Measurements from ENCODE around the gene WDR5.
A peak's percentile ranks its signal among the peaks of the same experiment; 100 is the strongest.
"Not testable (repeated sequence)": the region's sequence is repeated elsewhere in the genome, so short reads cannot be mapped to it uniquely, and the experiment has no call there.

Gene WDR5

DNA sequence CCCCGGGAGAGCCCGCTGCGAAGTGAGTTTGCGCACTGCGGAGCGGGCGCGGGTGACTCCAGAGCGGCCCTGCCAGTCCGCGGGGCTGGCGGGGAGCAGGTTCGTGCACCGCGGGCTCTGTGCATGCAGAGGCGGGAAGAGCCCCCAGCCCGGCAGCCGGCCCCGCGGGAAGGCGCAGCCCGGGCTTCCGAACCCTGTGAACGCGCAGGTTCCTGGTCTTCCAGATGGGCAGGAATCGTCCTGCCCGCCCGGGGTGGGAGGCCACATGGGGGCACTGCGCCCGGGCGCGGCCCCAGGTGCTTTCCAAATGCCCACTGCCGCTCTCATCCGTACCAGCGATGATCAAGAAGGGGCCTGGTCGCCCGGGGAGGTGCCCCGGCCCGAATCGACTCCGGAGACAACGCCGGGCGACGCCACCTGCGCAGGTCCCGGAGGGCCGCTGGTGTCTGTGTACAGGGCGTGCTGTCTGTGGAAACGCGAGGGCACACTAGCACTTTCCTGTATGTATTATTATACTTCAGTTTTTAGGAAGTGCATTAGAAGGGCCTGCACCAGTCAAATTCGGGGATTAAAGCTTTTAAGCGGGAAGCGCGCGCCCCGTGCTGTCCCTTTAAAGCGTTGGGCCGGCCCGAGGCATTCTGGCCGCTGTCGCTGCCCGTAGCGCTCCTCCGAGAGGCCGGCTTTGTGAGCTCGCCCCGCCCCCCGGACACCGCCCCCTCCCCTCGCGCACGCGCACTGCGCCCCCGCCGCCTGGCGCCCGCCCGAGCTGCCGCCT, at the start of gene WDR5:
Gene WDR5 (plus strand): TSS at position 740 of the 775 bp plus-strand sequence. CDS start 3,796 bp downstream, outside the sequence.
- DNase-seq (ENCODE audit: low spot score), result peak; percentile 100

DNA sequence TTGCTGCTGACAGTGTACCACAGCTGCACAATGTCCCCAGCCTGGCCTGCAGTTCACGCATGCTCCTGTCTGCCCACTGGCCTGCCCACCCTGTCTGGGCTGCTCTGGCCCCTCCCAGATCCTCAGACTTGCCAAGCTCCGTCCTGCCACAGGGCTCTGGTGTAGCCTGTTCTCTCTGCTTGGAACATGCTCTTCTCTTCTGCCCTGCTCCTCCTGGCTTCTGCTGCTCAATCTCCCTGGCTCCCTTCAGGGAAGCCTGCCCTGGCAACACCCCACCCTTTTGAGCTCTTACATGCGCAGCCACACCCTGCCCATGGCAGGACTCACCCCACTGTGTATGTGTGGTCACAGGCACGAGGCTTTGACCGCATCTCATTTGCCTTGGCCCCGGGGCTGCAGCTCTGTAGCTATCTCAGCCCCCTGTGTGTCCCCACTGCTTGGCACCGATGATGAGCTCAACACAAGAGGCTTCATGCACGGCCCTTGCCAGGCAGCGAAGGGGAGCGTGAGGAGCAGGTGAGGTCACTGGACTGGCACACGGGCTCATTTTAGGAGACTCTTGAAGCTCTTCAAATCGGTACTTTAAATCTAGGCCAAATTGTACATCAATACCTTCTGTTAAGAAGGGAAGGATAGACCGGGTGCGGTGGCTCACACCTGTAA, 47.7 kb upstream of the WDR5 start:
- no peak for DNase-seq (ENCODE audit: low spot score)

DNA sequence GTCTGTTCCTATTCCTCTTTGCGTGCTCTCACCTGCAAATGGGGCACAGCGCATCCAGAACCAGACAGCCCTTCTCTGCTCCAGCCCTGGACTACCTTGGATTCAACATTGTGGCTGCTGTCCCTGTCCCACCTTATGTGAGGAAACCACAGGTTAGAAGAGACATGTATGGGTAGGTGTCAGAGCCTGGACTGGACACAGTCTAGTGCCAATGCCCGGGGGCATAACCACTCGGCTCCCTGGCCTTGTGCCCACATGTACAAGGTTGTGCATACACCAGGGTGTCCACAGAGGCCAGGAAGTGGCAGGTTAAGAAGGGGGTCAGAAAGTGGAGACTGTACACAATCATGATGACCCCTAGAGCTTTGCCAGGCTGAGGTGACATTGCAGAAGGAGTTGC, 45.9 kb upstream of the WDR5 start:
- no peak for DNase-seq (ENCODE audit: low spot score)

DNA sequence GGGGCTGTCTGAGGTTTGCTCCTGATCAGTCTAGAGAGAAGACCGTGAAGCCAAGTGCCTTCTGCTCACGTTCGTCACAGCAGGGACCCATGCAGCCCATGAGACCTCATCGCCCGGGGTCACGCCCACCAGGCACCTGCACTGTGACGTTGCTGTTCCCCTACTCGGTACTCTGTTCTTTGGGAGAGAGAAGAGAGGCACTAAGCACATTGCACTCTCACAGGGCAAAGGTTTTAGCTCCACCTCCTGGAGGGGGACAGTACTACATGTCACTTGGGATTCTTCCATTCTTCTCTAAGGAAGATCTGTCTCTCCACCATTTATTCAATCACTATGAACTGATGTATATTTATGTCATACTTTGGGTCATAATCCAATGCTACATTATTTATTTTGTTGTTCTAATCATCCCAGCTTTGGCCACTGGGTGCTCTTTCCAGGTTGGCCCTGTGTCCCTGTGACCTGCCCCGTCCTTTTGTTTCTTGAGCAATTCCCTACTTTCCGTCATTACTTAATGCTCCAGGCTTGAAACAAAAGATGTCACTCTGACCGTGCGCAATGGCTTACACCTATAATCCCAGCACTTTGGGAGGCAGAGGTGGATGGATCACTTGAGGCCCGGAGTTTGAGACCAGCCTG, 36.6 kb upstream of the WDR5 start:
- DNase-seq (ENCODE audit: low spot score), result peak; percentile 81

DNA sequence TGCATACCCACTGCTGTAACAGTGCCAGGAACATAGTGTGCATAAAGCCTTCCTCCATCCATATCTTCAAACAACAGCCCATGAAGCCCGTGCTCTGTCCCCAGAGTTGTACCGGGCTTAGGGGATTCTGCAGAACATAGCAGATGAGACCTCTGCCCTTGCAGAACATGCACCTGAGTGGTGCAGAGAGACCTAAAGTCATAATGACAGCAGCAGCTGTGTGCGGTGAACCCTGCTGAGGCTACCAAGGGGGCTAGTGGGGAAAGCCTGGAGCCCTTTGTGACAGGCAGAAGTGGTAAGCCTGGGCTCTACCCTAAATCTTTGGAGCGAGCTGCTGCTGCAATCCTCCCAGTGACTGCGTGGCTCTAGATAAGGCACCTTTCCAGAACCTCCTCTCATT, 35.8 kb upstream of the WDR5 start:
- no peak for DNase-seq (ENCODE audit: low spot score)

DNA sequence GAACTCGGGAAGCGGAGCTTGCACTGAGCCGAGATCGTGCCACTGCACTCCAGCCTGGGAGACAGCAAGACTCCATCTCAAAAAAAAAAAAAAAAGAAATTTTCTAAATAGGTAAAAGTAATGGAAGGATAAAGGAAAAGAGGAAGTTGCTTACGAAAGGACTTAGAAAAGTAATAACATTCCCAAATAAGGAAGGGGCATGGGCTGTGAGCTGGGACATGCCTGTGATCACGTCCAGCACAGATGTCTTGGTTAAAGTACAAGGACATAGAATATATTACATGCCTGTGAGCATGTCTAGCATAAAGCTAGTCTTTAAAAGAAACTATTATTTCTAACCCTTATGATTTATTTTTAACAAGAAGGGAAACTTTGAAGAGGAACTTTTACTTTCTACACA, 34.7 kb upstream of the WDR5 start:
- DNase-seq (ENCODE audit: low spot score), result not testable (repeated sequence)

DNA sequence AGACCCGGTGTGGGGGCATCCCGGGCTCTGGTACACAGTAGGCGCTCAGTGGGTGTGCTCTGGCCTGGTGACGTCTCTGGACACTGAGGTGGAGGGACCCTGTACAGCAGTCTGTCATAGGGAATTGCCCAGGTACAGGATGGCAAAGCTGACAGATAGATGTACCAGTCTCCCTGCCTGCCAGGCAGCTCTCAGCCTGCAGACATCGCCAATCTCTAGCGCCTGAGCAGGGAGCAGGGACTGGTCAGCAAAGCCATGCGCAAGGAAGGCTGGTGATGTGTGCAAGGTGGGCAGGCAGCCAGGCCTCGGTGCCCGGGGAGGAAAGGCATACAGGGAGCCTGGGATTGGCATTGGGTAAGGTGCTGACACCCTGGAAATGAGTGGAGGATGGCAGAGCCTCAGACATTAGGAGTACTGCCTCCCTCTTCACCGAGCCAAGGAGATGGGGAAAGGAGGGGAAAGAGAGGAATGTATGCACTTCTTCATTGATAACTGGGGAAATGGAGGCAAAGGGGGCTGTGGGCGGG, 34.2 kb upstream of the WDR5 start:
- DNase-seq (ENCODE audit: low spot score), result no peak

DNA sequence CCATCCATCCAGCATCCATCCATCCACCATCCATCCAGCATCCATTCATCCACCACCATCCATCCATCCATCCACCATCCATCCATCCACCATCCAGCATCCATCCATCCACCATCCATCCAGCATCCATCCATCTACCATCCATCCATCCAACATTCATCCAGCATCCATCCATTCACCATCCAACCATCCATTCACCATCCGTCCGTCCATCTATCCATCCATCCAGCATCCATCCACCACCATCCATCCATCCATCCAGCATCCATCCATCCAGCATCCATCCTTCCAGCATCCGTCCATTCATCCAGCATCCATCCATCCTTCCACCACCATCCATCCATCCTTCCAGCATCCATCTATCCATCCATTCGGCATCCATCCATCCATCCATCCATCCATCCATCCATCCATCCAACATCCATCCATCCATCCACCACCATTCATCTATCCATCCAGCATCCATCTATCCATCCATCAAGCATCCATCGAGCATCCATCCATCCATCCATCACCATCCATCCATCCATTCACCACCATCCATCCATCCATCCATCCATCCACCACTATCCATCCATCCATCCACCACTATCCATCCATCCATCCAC, 32.4 kb upstream of the WDR5 start:
- no peak for DNase-seq (ENCODE audit: low spot score)

DNA sequence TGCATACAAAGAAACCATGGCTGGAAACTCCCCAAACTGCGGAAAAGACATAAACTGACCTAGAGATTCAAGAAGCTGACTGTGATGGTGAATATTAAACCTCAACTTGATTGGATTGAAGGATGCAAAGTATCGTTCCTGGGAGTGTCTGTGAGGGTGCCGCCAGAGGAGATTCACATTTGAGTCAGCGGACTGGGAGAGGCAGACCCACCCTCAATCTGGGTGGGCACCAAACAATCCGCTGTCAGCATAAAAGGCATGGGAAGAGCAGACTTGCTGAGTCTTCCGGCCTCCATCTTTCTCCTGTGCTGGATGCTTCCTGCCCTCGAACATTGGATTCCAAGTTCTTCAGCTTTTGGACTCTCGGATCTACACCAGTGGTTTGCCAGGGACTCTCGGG, 24.8 kb upstream of the WDR5 start:
- DNase-seq (ENCODE audit: low spot score), result no peak

DNA sequence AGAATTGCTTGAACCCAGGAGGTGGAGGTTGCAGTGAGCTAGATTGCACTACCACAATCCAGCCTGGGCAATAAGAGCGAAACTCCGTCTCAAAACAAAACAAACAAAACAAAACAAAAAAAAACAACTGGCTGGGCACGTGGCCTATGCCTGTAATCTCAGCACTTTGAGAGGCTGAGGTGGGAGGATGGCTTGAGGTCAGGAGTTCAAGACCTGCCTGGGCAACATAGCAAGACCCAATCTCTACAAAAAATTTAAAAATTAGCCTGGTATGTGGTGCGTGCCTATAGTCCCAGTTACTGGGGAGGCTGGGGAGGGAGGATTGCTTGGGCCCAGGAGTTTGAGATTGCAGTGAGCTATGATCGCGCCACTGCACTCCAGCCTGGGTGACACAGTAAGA, 23.3 kb upstream of the WDR5 start:
- no peak for DNase-seq (ENCODE audit: low spot score)

DNA sequence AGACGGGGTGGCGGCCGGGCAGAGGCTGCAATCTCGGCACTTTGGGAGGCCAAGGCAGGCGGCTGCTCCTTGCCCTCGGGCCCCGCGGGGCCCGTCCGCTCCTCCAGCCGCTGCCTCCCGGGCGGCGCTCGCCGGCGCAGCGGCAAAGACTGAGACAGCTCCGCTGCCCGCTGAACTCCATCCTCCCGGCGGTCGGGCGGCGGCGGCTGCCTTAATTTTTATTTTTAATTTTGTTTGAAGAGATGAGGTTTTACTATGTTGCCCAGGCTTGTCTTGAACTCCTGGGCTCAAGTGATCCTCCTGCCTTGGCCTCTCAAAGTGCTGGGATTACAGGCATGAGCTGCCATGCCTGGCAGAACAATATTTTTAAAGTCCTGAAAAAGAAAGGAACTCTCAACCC, 16.9 kb upstream of the WDR5 start:
- DNase-seq (ENCODE audit: low spot score), result not testable (repeated sequence)

DNA sequence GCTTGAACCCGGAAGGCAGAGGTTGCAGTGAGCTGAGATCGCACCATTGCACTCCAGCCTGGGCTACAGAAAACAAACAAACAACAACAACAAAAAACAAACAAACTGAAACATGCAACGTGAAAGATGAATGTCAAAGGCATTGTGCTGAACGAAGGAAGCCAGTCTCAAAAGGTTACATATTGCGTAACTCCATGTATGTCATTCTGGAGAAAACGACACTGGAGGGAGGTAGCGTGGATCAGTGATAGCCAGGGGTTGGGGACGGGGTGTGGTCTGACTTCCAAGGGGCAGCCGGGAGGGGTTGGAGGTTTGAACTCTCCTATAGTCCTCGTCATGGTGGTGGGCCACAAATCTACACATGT, 12.1 kb upstream of the WDR5 start:
- peak; percentile 3 for DNase-seq (ENCODE audit: low spot score)

DNA sequence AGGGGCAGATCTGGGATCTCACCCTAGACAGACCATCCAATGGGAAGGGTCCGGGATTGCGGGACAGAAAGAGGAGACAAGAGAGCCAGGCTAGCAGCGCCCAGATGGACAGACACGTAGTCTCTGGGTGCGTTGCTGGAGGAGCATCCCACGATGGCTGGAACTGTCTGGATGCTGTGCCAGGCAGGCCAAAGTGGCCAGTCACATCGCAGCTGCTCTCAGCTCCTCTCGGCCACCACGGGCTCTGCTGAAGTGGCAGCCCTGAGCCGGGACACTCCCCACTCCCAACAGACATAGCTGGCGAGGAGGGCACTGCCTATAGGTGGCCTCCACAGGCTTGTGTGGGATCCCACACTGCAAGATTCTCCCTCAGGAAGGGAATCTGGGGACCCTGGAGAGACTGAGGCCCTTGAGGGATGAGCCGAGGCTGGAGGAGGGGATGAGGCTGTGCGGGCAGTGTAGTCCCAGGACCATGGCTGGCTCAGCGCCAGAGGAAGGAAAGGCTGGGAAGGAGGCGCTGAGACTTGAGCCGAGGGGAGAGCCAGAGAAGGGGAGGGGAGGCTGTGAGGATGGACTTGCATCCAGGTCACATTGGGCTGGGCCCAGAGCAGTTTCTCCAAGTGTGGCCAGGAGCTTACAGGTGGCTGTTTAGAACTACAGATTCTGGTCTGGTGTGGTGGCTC, 10.3 kb upstream of the WDR5 start:
- no peak for DNase-seq (ENCODE audit: low spot score)

DNA sequence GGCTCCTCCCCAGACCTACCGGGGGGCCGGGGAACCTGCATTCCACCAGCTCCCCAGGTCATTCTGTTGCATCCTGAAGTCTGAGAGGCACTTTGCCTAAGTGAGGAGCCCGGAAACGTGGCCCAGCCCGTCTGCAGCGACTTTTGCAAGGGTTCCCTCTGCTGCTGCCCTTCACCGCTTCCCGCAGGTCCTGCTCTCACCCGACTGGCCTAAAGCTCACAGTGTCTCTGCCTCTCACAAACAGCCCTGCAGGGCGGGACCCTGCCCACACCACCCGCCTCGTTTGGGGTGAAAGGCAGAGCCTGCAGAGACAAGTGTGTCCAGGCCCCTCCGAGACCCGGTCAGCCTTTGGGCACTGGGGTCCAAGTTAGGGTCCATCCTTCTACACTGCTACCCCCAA, 9.5 kb upstream of the WDR5 start:
- DNase-seq (ENCODE audit: low spot score), result no peak

DNA sequence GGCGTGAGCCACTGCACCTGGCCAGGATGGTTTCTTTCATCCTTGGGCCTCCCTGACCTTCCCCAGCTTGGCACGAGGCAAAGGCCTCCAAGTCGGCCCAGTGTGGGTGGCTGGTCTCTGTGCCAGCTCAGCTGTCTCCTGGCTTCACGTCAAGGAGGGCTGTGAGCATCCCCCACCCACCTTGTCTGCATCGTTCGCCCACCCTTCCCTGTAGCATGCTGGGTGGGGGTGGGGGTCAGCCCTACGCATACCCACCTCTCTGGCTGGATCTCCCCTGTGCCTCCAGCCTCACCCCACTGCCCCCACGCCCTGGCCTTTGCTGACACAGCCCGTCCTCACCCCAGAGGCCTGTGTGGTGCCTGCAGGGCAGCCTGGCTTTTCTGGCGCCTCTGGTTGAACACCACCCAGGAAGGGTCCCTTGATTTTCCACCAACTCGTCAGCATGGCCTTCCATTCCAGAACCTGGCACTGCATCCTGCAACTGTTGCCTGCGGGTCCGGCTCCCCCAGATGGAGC, 8.8 kb upstream of the WDR5 start:
- no peak for DNase-seq (ENCODE audit: low spot score)

DNA sequence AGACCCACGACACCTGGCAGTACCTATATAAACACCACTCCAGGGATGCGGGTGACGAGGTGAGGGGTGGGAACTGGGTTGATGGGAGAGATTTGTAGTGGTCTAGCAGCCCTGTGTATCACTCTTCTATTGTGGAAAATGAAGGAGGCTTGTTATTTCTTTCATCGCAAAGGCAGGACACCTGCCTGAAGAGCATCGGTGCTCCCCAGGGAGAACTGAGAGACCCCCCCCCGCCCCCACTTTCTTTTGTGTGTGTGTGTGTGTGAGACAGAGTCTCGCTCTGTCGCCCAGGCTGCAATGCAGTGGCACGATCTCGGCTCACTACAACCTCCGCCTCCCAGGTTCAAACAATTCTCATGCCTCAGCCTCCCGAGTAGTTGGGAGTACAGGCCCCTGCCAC, 8.3 kb upstream of the WDR5 start:
- no peak for DNase-seq (ENCODE audit: low spot score)

DNA sequence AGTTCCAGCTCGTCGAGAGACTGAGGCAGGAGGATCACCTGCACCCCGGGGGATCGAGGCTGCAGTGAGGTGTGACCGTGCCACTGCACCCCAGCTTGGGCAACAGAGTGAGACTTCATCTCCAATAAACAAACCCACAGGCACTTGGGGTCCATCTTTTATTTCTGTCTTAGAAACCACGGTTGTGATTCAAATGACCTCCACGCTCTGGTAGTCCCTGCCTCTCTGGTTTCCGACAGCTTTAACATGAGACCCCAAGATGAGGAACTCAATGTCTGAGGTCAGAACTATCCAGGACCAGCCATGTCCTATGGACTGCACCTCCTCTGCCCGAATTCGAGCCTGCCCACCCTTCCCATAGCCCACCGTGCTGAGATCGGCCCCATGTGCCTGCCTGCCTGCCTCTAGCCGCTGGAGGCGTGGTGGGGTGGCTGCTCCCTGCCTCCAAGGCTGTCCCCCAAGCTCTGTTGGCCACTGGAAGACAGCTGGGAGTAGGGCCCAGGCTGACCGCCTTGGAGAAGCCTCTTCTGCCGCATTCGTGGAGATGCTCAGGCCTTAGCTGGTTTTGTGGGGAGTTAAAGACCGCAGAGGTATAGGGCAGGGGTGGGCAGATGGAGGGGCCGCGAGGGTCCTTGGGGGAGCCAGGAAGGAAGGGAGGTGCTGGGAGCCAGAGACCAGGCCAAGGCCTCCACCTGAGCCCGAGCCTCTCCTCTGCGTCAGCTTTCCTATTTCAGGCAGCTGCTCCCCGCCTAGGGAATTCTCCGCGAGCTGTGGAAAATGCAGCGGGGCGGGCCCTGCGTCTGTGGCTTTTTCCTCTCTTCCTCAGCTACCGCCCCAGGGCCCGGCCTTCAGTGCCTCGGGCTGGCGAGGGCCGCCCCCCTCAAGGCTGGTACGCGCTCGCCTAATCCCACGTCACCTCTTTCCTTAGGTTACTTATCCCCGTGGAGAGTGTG, 6.9 kb upstream of the WDR5 start:
- no peak for DNase-seq (ENCODE audit: low spot score)

DNA sequence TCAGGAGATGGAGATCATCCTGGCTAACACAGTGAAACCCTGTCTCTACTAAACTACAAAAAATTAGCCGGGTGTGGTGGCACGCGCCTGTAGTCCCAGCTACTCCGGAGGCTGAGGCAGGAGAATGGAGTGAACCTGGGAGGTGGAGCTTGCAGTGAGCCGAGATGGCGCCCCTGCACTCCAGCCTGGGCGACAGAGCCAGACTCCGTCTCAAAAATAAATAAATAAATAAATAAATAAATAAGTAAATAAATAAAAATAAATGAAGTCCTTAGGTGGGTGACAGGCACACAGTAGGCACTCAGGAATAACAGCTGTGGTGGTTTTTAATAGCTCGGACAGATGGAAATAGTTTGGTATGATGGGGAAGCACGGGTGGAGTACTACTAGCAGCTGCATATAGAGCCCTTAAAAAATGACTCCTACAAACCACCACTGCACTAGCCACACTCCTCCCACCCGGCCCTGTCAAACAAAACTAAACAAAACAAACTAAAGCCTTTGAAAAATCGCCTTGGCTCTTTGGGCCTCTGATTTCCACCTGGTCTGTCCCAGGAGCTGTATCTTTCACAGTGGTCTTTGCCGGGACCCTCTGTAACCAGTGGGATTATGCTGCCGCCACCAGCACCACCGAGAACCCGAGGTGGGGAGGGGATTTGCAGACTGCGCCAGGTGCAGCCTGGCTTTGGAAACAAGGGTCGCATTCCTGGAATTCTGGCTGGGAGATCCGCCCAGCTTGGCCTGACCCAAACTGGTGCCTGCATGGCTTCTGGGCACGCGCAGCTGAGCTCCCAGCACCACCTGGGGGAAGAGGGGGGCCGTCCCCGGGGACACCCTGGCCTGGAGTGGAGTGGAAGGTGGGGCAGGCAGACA, 5.1 kb upstream of the WDR5 start:
- peak; percentile 79 for DNase-seq (ENCODE audit: low spot score)

DNA sequence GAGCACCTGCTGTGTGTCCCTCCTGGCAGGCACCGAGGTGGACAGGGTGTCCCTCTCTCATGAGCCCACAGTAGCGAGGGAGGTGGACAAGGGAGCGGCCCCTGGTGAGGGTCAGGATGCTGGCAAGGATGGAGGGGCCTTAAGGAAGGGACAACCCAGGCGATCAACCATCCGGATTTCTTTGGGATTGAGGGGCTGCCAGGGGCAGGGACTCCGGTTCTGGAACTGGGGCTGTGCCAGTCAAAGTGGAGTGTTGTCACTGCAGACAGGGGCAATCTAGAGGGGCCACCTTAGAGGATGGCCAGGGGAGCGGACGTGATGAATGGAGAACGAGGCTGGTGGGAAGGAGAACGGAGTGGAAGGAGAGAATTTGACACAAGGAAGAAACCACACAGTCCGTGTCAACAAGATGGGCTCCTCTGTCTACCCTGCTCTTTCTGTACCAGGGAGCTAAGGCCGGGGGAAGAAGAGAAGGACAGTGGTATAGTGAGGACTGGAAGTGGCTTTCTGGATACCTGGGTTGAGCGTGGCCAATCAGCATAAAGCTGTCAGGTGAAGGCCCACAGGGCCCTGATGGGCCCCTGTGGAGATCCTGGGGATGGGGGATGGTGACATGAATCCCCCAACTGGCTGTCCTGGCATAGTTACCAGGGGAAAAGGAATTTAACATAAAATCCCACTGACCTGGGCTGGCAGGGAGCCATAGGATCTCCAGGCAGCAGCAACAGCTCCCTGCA, 4.2 kb upstream of the WDR5 start:
- DNase-seq (ENCODE audit: low spot score), result no peak

Data from iPS-NIHi11 (cell line).